ENCODE results near the gene PTTG2. TPM values are rescaled to one million over a fixed set of nuclear protein-coding genes. Genes with fewer than 3 reads are reported as not detected.

The PTTG2 gene
- total RNA-seq, 6 experiments from 2014 or later, result 0.32 TPM; not detected in 5

GRCh38 chr4:37924946-37925345, 35.3 kb upstream of the PTTG2 start:
- ATAC-seq (no peak), DNase-seq (no peak)
- no peak overlapping the region for H3K27ac ChIP-seq
- peaks cover 0 to 10% (median 3%) of the 10 kb centered on the region in 4 donors for H3K4me1 ChIP-seq
- intact Hi-C loops (cut with DNase I), result no loop called here
- 83% methylated on average over 6 of the region's 7 CpGs for WGBS (ENCODE audit: insufficient coverage, low coverage, low lambda C conversion rate, missing lambda C conversion rate)
- H3K27me3 ChIP-seq, result no peaks in the 10 kb centered on the region
- no peaks in the 10 kb centered on the region for H3K9me3 ChIP-seq
- TF ChIP-seq POLR2A (IDR thresholded peaks at IDR 0.05), result no peak
- TF ChIP-seq CTCF (IDR thresholded peaks at IDR 0.05), result no peak
- H3K4me3 ChIP-seq, result no peak overlapping the region
- H3K36me3 ChIP-seq, result no peaks in the 10 kb centered on the region

- Histone ChIP-seq H3K27ac (no peak overlapping the region), H3K4me1 (peaks cover 0 to 10% (median 3%) of the 10 kb centered on the region in 4 donors), H3K27me3 (no peaks in the 10 kb centered on the region), H3K4me3 (no peak overlapping the region), H3K36me3 (no peaks in the 10 kb centered on the region), H3K9me3 (no peaks in the 10 kb centered on the region)
- no peak for DNase-seq
- TF ChIP-seq CTCF (IDR thresholded peaks at IDR 0.05) (no peak), POLR2A (IDR thresholded peaks at IDR 0.05) (no peak)
- intact Hi-C loops (cut with DNase I), result no loop called here
- 79% methylated on average over 4 of the region's 4 CpGs for WGBS (ENCODE audit: insufficient coverage, low coverage, low lambda C conversion rate, missing lambda C conversion rate)
- no peak for ATAC-seq
Observed at GRCh38 chr4:37927434-37927833, 32.8 kb upstream of the PTTG2 start.

- H3K36me3 ChIP-seq, result no peaks in the 10 kb centered on the region
- DNase-seq, result peak in 1 of 3 donors; percentile 70
- 43% methylated on average over 12 of the region's 12 CpGs for WGBS (ENCODE audit: insufficient coverage, low coverage, low lambda C conversion rate, missing lambda C conversion rate)
- ATAC-seq, result peak; percentile 74 to 95 (median 86)
- TF ChIP-seq POLR2A (IDR thresholded peaks at IDR 0.05) (no peak), CTCF (IDR thresholded peaks at IDR 0.05) (no peak)
- H3K27ac ChIP-seq, result peak overlapping the region in 1 of 3 donors; percentile 51
- no peaks in the 10 kb centered on the region for H3K27me3 ChIP-seq
- intact Hi-C loops (cut with DNase I), result no loop called here
- H3K9me3 ChIP-seq, result no peaks in the 10 kb centered on the region
- peaks cover 0 to 10% (median 3%) of the 10 kb centered on the region in 4 donors for H3K4me1 ChIP-seq
- H3K4me3 ChIP-seq, result no peak overlapping the region
Observed at GRCh38 chr4:37928426-37929416, 31.5 kb upstream of the PTTG2 start.

- WGBS (ENCODE audit: insufficient coverage, low coverage, low lambda C conversion rate, missing lambda C conversion rate), result 90% methylated on average over 4 of the region's 8 CpGs
- DNase-seq (no peak), ATAC-seq (peak in 3 of 4 donors; percentile 18 to 54 (median 29))
- no peaks in the 10 kb centered on the region for H3K9me3 ChIP-seq
- no peaks in the 10 kb centered on the region for H3K36me3 ChIP-seq
- intact Hi-C loops (cut with DNase I), result no loop called here
- no peak for TF ChIP-seq CTCF (IDR thresholded peaks at IDR 0.05)
- TF ChIP-seq POLR2A (IDR thresholded peaks at IDR 0.05), result no peak
- peaks cover 0 to 14% (median 5%) of the 10 kb centered on the region in 4 donors for H3K4me1 ChIP-seq
- no peak overlapping the region for H3K27ac ChIP-seq
- no peaks in the 10 kb centered on the region for H3K27me3 ChIP-seq
- H3K4me3 ChIP-seq, result no peak overlapping the region
Observed at GRCh38 chr4:37934096-37934495, 26.1 kb upstream of the PTTG2 start.
